OCI-LY1 (cell line): ENCODE measurements around the gene DUSP7.

Source experiments
- EZH2 ChIP-seq: fragments of 200-600 bp; sonication (generic), shearing (Covaris generic); IDR thresholded peaks from 2 replicates; pipeline ENCODE4 v1.8.0; 2017; ENCODE audit warnings: borderline replicate concordance, mixed run types, mild to moderate bottlenecking, antibody characterized with exemption, low read length, moderate library complexity, mixed read lengths
- TF ChIP-seq, protein P1 (sequence below): fragments of 200-600 bp; sonication (generic), shearing (Covaris generic); IDR thresholded peaks from 2 replicates; pipeline ENCODE4 v1.5.1; 2017; ENCODE audit warnings: mild to moderate bottlenecking, antibody characterized with exemption, low read length, moderate library complexity, mixed read lengths

DNA sequence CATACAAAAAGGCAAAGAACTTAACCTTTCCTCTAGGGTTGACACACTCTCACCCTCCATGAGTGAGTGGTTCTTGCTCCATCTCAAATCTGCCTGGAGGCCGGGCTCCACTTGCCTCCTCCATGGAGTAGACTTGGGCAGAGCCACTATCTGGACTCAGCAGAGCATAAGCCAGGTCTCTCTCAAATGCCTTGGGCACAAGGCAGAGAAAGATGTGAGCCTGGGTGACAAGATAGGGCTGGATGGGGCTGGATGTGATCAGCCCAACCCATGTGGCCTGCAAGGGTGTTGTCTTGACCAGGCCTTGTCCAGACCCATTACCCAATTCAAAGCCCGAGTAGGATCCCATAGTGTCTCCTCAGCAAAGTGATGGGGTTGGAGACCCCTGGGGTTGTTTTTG, 56.5 kb downstream of the DUSP7 start:
- no peak for TF ChIP-seq EZH2
- TF ChIP-seq, protein P1, sequence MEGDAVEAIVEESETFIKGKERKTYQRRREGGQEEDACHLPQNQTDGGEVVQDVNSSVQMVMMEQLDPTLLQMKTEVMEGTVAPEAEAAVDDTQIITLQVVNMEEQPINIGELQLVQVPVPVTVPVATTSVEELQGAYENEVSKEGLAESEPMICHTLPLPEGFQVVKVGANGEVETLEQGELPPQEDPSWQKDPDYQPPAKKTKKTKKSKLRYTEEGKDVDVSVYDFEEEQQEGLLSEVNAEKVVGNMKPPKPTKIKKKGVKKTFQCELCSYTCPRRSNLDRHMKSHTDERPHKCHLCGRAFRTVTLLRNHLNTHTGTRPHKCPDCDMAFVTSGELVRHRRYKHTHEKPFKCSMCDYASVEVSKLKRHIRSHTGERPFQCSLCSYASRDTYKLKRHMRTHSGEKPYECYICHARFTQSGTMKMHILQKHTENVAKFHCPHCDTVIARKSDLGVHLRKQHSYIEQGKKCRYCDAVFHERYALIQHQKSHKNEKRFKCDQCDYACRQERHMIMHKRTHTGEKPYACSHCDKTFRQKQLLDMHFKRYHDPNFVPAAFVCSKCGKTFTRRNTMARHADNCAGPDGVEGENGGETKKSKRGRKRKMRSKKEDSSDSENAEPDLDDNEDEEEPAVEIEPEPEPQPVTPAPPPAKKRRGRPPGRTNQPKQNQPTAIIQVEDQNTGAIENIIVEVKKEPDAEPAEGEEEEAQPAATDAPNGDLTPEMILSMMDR = no peak
